AG20443 (cell line): ENCODE results near the gene UPK3BL2.
"Not testable (repeated sequence)": the region's sequence is repeated elsewhere in the genome, so short reads cannot be mapped to it uniquely, and the experiment has no call there.

Source experiments
- DNase-seq: peaks from one replicate; pipeline ENCODE4 v3.0.0; 2012; ENCODE audit warnings: low spot score, mixed read lengths

The UPK3BL2 gene

DNA sequence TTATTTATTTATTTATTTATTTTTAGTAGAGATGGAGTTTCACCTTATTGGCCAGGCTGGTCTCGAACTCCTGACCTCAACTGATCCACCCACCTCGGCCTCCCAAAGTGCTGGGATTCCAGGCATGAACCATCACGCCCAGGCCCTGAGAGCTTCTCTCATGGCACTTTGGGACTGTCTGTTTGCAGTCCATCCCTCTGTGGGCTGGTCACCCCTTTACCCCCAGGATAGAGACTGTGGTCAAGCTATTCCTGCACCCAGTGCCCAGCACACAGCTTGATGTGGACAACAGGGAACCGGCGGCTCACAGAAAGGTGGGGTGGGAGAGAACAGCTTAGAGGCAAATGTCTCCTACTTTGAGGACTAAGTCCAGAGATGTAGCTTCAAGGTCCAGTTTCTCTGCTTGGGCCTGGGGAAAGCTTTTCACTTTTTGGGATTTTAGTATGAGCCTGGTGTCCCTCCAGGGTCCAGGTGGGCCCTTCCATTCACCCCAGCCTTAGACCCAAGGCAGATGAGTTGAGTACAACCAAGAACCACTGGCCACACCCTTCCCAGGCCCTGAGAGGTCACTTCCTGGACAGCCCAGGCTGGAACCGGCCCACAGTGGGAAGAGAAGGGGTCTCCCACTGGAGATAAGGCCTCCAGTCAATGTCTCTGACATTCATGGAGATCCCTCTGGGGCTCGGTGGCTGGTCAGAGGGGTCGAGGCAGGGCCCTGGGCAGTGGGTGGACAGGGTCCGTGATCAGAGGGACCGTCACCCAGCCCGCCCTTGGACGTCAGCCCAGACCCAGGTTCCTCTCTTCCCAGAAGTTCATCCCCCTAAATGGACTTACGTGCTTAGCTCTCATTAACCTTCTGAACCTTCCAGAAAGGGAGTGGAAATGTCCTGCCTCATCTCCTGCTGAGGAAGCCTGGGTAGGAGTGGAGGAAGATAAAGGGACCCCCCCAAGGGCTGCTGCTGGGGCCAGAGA lies 15.4 kb downstream of the UPK3BL2 start:
- not testable (repeated sequence) for DNase-seq

DNA sequence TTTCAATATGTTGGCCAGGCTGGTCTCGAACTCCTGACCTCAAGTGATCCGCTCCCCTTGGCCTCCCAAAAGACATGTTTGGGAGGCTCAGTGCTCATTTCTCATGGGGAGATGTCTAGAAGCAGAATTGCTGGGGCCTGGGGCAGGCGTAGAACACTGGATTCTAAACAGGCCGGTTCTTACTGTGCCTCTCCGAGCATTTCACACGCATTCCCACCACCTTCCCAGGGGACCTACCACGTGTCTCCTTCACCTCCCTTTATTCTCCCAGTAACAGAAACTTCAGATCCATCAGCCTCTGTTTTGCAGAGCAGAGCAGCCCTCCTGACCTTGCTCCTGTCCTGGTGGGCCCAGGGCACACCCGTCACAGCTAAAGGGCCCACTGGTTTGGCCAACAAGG lies 16.3 kb downstream of the UPK3BL2 start:
- DNase-seq: not testable (repeated sequence)

- DNase-seq: not testable (repeated sequence)
These were observed 18.7 kb downstream of the UPK3BL2 start for GRCh38 chr7:102524803-102525202.

- DNase-seq: not testable (repeated sequence)
These were observed 22.7 kb downstream of the UPK3BL2 start for GRCh38 chr7:102520797-102521196.

DNA sequence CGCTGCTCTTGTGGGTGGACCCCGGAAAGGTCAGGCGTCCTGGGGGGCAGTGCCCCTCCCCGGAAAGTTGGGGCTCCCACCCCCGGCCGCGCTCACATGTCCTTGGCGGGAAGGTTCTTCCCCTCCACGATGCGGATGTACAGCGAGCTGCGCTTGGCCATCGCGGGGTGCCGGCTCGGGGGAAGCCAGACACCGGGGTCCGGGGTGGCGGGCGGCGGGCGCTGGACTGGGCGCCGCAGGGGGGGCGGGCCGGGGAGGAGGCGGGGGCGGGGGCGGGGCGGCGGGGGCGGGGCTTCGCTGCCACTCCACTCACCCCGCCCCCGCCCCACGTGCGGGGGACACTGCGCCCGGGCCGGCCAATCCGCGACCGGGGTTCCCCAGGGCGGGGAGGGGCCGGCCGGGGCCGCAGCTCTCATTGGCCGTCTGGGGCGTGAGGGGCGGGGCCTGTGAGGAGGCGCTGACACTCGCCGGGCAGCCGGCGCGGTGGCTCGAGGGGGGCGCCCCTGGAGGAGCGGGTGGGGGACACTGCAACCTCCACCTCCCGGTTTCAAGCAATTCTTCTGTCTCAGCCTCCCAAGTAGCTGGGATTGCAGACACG lies 25.8 kb downstream of the UPK3BL2 start, which contains the start of gene RASA4B:
TSS of gene RASA4B (minus strand) at position 228 of the 598 bp plus-strand sequence. CDS start at position 161, 67 bp downstream.
- not testable (repeated sequence) for DNase-seq

GRCh38 chr7:102516951-102517350 lies 26.5 kb downstream of the UPK3BL2 start:
- not testable (repeated sequence) for DNase-seq

GRCh38 chr7:102515889-102516288 lies 27.6 kb downstream of the UPK3BL2 start:
- DNase-seq: not testable (repeated sequence)

DNA sequence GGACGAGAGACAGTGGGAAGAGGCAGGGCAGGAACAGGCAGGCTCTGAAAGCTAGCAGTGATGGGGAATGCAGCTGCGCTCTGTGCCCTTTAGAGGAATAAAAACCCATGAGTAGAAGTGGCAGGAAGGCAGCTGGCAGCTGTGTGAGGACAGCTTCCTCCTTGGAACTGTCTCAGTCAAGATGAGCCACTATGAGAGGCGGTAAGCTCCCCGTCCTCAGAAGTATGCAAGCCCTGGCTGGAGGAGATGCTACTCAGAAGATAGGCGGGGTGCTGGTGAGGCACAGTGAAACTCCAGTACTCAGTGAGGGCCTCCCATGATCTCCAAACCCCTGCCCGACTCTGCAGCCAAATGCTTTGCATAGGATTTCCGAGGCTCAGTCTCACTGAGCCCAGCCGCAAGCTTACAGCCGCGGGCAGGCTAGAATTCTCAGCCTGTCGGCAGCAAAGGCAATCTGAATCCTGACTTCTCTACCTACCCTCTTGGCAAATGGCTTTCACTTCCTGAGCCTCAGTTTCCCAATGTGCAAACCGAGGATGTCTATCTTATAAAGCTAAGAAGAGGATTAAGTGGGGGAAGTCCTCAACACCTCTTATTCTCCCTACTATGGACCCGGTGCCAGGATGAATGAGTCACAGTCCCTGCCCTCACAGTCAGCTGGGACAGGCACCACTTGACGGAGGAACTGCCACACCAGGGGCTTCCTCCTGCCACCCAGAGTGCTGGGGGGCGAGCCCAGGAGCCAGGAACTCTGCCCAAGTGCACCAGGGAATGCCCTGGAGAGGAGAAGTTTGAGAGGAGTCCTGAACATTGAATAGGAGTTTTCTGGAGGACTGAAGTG lies 28.4 kb downstream of the UPK3BL2 start:
- not testable (repeated sequence) for DNase-seq

- not testable (repeated sequence) for DNase-seq
These were observed 30.8 kb downstream of the UPK3BL2 start for GRCh38 chr7:102512642-102513221.

- not testable (repeated sequence) for DNase-seq
These were observed 31.5 kb downstream of the UPK3BL2 start for GRCh38 chr7:102511860-102512522.

- DNase-seq: not testable (repeated sequence)
These were observed 32.9 kb downstream of the UPK3BL2 start for GRCh38 chr7:102510575-102510974.

DNA sequence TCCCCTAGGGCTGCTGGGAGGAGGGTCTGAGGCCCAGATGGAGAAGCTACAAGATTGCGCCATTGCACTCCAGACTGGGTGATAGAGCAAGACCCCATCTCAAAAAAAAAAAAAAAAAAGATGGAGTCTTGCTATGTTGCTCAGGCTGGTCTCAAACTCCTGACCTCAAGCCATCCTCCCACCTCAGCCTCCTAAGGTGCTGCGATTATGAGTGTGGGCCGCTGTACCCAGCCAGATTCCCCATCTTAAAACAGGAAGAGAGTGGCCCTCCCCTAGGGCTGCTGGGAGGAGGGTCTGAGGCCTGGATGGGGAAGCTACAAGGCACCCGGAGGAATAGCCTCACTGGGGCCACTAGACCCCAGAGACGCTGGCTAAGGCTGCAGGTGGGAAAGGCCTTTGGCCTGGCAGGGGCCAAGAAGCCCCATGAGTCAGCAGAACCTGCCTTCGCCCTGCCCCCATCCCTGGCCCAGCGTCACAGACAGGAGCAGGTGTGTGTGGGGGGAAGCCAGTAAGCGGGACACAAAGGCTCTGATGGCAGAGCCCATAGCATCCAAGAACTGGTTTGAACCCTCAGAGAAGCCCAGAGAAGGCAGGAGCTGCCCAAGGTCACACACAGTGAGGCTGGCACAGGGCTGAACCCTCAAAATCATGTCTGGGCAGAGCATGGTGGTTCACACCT lies 35.9 kb downstream of the UPK3BL2 start:
- not testable (repeated sequence) for DNase-seq

GRCh38 chr7:102505298-102506185 lies 38.0 kb downstream of the UPK3BL2 start:
- DNase-seq: not testable (repeated sequence)

DNA sequence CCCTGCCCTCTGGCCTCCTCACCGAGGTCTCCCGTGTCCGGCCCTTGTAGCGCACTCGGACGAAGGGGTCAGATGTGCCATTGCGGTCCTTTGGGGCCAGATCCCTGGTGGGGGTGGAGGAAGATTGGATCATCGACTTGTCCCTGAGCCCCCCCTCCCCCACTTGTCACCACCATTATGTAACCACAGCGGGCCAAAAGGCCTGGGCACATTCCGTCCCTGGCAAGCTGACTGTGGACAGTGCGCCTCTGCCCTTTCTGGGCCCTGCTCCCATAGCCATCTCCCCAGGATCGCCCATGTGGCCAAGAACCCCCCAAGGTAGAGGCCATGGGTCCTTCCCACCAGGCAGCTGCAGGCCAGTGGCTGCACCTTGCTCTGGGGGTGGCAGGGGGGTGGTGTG lies 40.4 kb downstream of the UPK3BL2 start:
- not testable (repeated sequence) for DNase-seq

DNA sequence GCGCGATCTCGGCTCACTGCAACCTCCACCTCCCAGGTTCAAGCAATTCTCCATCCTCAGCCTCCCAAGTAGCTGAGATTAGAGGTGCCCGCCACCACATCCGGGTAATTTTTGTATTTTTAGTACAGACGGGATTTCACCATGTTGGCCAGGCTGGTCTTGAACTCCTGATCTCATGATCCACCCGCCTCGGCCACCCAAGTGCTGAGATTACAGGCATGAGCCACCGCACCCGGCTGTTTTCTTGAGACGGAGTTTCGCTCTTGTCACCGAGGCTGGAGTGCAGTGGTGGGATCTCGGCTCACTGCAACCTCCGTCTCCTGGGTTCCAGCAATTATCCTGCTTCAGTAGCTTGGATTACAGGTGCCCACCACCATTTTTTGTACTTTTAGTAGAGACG lies 45.2 kb downstream of the UPK3BL2 start:
- DNase-seq: not testable (repeated sequence)

- not testable (repeated sequence) for DNase-seq
These were observed 46.2 kb downstream of the UPK3BL2 start for GRCh38 chr7:102497308-102497707.

DNA sequence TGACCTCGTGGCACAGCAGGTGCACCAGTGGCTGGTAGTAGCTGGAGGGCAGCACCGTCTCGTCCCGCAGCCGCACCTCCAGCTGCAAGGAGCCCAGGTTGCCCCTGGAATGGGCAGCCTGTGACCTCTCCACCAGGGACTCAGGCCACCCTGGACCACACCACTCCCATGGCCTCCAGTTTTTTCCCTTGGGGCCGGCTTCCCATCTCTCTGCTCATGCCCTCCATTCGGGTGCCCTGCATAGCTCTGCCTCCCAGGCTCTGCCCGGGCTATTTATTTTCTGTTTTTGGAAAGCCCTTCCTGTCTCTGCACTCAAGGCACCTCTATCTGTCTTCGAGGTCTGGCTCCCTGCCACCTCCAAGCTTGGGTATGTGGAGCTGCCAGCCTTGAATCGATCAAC lies 46.6 kb downstream of the UPK3BL2 start:
- not testable (repeated sequence) for DNase-seq

DNA sequence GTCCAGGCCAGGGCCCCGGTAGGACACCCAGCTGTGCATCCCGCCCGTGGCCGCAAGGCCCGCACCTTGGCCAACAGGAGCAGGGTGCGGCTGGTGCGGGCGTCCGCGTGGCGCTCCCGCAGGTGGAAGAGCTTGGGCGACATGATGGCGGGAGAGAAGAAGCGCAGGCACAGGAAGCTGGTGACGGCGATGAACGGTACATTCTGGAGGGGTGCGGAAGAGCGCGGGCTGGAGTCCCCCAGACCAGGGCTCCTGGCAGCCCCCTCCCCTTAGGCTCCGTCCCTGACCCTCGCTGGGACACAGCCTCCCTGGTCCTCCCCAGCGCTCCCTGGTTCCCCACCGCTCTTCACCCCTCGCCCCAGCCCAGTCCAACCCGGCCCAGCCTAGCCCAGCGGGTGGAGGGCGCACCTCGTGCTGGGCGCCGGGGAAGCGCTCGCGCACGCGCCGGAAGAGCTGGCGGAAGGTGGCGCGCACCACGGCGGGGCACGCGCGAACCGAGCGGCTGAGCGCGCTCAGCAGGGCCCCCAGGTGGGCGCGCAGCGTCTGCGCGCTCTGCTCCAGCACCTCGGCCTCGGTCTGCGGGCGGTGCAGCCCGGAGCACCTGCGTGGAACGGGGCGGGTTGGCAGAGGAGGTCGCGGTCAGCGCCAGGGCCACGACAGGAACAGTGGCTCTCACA lies 48.9 kb downstream of the UPK3BL2 start:
- DNase-seq: not testable (repeated sequence)

GRCh38 chr7:102494026-102494425 lies 49.5 kb downstream of the UPK3BL2 start:
- DNase-seq: not testable (repeated sequence)
